Upper lobe of left lung (tissue), 4 donors: ENCODE results near the gene TTC4.

Experiments
- CTCF ChIP-seq, 6 experiments: fragments of 450-650 bp in 4 of 6; fragments of 200-600 bp in 2 of 6; sonication (generic) in 2 of 6; IDR thresholded peaks; one replicate each; pipeline ENCODE4 v1.5.1; 2016 to 2019; ENCODE audit warnings: antibody characterized with exemption in 6 of 6
- EP300 ChIP-seq, 4 donors: sonication (generic); formaldehyde crosslinking; IDR thresholded peaks; one replicate each; pipeline ENCODE4 v1.5.1; 2017; ENCODE audit warnings: antibody characterized with exemption in 4 of 4, control low read depth in 2 of 4
- POLR2A ChIP-seq, 4 donors: fragments of 450-650 bp; IDR thresholded peaks; one replicate each; pipeline ENCODE4 v1.5.1; 2016 to 2017; ENCODE audit warnings: antibody characterized with exemption in 4 of 4, mild to moderate bottlenecking in 2 of 4
- POLR2AphosphoS5 ChIP-seq, 2 donors: sonication (generic); formaldehyde crosslinking; IDR thresholded peaks; one replicate each; pipeline ENCODE4 v1.5.1; 2017; ENCODE audit warnings: antibody characterized with exemption in 2 of 2

GRCh38 chr1:54782588-54782987 lies 66.9 kb downstream of the TTC4 start:
- TF ChIP-seq CTCF (IDR thresholded peaks at IDR 0.05) (no peak), POLR2AphosphoS5 (IDR thresholded peaks at IDR 0.05) (no peak), POLR2A (IDR thresholded peaks at IDR 0.05) (no peak), EP300 (IDR thresholded peaks at IDR 0.05) (no peak)
